ENCODE results near the gene PLCD3.

DNA sequence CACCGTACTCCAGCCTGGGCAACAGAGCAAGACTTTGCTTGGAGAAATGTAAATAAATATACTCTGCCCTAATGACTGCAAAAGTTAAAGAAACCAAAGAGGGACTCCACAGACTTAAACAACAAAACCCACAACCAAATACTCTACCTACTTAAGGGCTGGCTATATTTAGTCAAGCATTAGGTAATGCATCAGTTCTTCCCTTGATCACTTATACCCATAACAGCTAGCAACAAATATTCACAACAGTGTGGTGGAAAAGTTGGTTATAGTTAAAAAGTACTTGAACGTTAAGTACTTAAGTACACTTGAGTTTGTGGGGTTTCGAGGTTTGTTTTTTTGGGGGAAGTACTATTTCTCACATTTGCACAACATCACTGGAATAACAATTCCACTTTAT lies 23.9 kb upstream of the PLCD3 start:
- TF ChIP-seq, protein P1, sequence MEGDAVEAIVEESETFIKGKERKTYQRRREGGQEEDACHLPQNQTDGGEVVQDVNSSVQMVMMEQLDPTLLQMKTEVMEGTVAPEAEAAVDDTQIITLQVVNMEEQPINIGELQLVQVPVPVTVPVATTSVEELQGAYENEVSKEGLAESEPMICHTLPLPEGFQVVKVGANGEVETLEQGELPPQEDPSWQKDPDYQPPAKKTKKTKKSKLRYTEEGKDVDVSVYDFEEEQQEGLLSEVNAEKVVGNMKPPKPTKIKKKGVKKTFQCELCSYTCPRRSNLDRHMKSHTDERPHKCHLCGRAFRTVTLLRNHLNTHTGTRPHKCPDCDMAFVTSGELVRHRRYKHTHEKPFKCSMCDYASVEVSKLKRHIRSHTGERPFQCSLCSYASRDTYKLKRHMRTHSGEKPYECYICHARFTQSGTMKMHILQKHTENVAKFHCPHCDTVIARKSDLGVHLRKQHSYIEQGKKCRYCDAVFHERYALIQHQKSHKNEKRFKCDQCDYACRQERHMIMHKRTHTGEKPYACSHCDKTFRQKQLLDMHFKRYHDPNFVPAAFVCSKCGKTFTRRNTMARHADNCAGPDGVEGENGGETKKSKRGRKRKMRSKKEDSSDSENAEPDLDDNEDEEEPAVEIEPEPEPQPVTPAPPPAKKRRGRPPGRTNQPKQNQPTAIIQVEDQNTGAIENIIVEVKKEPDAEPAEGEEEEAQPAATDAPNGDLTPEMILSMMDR (conservative IDR thresholded peaks at IDR 0.05; ENCODE audit: low read length), result no peak
- TF ChIP-seq EZH2phosphoT487 (IDR thresholded peaks at IDR 0.05; ENCODE audit: borderline replicate concordance, low read depth, low read length), result no peak
